Tibial artery (tissue), 4 donors: ENCODE measurements around the gene LTBP2.
A peak's percentile ranks its signal among the peaks of the same experiment; 100 is the strongest.

ENCODE experiments used
- DNase-seq, 2 donors: peaks; one replicate each; pipeline ENCODE4 v3.0.0-alpha.2; 2019
- H3K27ac ChIP-seq, 2 donors: fragments of 200-600 bp; sonication (generic) in 1 of 2; 1 replicate in 1 of 2; 2 replicates in 1 of 2; pipeline ENCODE4 v1.5.1; 2018 to 2019; ENCODE audit warnings: mild to moderate bottlenecking in 1 of 2
- H3K27me3 ChIP-seq, 2 donors: fragments of 200-600 bp; sonication (generic) in 1 of 2; one replicate each; pipeline versions ENCODE4 v1.5.1 to v1.6.0; 2016 to 2019
- H3K36me3 ChIP-seq, 3 donors: fragments of 200-600 bp; sonication (generic) in 2 of 3; one replicate each; pipeline ENCODE4 v1.5.1; 2016 to 2019; ENCODE audit warnings: mild to moderate bottlenecking in 2 of 3
- H3K4me1 ChIP-seq, 4 donors: fragments of 200-600 bp; sonication (generic) in 2 of 4; 1 replicate in 3 of 4; 2 replicates in 1 of 4; pipeline ENCODE4 v1.5.1; 2016 to 2019
- H3K4me3 ChIP-seq, 2 donors: fragments of 200-600 bp; sonication (generic) in 1 of 2; 1 replicate in 1 of 2; 2 replicates in 1 of 2; pipeline ENCODE4 v1.5.1; 2018 to 2019; ENCODE audit warnings: mild to moderate bottlenecking in 2 of 2
- H3K9me3 ChIP-seq, 3 donors: fragments of 200-600 bp; sonication (generic) in 1 of 3; one replicate each; pipeline ENCODE4 v1.5.1; 2016 to 2019
- intact Hi-C: fragments of 100-400 bp; cut with DNase I; formaldehyde crosslinking; loops from one replicate; pipeline ENCODE4 v1.15.0; 2023; ENCODE audit warnings: low total_unique reads
- TF ChIP-seq, protein P1 (sequence below), 2 experiments: fragments of 200-600 bp in 1 of 2; fragments of 450-650 bp in 1 of 2; IDR thresholded peaks; one replicate each; pipeline ENCODE4 v1.5.1; 2017 to 2019; ENCODE audit warnings: antibody characterized with exemption in 2 of 2, mild to moderate bottlenecking in 1 of 2, moderate library complexity in 1 of 2

The LTBP2 gene

DNA sequence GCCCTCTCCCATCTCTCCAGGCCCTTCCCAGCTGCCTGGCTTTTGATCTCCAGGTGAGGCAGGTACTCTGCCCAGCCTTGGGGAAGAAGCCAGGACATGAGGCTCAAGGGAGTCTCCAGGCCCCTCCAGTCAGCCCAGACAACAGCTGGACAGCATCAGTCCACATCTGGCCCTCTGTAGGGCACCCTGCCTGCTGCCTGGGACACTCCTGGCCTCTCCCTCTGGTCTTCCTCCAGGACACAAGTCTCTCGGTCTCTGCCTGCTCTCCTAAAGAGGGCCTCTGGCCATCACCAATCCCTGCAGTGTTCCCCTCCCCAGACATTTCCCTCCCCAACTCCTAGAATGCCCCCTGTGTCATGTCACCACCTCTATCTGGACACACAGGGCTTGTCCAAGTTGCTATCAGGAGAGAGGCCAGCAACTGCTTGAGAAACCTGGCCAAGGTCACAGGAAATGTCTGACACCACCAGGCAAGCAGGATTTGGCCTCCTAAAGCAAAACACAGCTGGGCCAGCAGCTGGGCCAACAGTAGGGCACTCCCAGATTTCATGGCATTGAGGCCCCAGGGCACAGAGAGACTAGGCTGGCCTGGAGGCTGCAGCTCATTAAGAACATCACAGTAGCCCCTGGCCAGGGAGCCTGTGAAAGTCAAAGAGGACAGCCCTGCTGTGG is 29.0 kb downstream of the LTBP2 start:
- Histone ChIP-seq H3K9me3 (no peaks in the 10 kb centered on the region), H3K4me1 (peaks cover 0 to 94% (median 50%) of the 10 kb centered on the region in 4 donors), H3K36me3 (peaks cover 0 to 36% (median 0%) of the 10 kb centered on the region in 3 donors), H3K27ac (peak overlapping the region; percentile 60 to 61), H3K27me3 (no peaks in the 10 kb centered on the region), H3K4me3 (no peak overlapping the region)
- TF ChIP-seq, protein P1, sequence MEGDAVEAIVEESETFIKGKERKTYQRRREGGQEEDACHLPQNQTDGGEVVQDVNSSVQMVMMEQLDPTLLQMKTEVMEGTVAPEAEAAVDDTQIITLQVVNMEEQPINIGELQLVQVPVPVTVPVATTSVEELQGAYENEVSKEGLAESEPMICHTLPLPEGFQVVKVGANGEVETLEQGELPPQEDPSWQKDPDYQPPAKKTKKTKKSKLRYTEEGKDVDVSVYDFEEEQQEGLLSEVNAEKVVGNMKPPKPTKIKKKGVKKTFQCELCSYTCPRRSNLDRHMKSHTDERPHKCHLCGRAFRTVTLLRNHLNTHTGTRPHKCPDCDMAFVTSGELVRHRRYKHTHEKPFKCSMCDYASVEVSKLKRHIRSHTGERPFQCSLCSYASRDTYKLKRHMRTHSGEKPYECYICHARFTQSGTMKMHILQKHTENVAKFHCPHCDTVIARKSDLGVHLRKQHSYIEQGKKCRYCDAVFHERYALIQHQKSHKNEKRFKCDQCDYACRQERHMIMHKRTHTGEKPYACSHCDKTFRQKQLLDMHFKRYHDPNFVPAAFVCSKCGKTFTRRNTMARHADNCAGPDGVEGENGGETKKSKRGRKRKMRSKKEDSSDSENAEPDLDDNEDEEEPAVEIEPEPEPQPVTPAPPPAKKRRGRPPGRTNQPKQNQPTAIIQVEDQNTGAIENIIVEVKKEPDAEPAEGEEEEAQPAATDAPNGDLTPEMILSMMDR (IDR thresholded peaks at IDR 0.05), result no peak
- intact Hi-C loops, result no loop called here
- DNase-seq, result peak; percentile 62 to 85

DNA sequence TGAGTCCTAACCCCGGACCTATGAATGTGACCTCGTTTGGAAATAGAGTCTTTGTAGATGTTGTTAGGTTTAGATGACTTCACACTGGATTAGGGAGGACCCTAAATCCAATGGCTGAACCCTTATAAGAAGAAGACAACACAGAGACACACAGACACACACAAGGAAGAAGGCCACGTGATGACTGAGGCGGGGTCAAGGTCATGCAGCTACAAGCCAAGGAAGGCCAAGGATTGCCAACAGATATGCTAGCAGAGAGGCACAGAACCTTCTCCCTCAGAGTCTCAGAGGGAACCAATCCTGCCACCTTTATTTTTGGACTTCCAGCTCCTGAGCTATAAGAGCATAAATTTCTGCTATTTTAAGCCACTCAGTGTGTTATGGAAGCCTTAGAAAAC is 31.8 kb downstream of the LTBP2 start:
- TF ChIP-seq, protein P1 (IDR thresholded peaks at IDR 0.05), result no peak
- Histone ChIP-seq H3K27me3 (no peaks in the 10 kb centered on the region), H3K9me3 (no peaks in the 10 kb centered on the region), H3K36me3 (peaks cover 0 to 33% (median 0%) of the 10 kb centered on the region in 3 donors), H3K4me3 (no peak overlapping the region), H3K27ac (peak overlapping the region; percentile 70 to 78), H3K4me1 (peaks cover 0 to 95% (median 68%) of the 10 kb centered on the region in 4 donors)
- intact Hi-C loops, result no loop called here
- DNase-seq, result no peak

DNA sequence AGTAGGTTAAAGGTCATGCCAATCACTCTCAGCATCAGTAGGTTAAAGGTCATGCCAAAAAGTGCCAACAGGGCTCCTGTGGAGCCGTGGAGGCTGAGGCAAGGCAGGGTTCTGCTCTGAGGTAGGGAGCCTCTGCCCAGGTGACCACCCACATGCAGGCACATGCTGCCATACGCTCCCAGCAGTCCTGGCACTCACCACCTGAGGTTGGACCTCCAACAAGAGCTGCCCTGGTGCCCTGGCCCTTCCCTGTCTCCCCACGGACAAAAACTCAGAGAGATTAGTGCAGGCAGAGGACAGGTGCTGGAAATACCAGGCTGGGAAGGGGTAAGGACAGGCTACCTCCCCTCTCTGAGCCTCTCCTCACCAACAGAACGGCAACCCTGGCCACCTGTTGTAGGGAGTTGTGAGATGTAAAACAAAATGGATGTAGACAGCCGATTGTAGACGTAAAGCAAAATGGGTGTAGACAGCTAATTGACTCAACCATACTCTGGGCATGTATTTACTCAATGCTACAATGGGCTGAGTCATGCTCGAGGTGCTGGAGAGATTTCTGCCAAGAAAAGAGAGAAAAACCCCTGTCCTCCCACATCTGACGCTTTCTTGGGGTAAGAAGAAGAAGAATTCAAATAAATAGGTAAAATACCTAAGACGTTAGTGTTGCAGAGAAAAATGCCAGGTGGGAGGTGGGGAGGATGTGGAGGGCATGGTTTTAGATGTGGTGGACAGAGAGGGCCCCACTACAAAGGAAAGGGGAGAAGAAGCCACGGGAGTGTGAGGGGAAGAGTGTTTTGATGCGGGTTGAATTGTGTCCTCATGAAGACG is 32.4 kb downstream of the LTBP2 start:
- Histone ChIP-seq H3K9me3 (no peaks in the 10 kb centered on the region), H3K4me1 (peaks cover 0 to 95% (median 71%) of the 10 kb centered on the region in 4 donors), H3K27ac (peak overlapping the region; percentile 70 to 78), H3K4me3 (no peak overlapping the region), H3K36me3 (peaks cover 0 to 33% (median 0%) of the 10 kb centered on the region in 3 donors), H3K27me3 (no peaks in the 10 kb centered on the region)
- DNase-seq, result no peak
- intact Hi-C loops, result no loop called here
- TF ChIP-seq, protein P1 (IDR thresholded peaks at IDR 0.05), result no peak

DNA sequence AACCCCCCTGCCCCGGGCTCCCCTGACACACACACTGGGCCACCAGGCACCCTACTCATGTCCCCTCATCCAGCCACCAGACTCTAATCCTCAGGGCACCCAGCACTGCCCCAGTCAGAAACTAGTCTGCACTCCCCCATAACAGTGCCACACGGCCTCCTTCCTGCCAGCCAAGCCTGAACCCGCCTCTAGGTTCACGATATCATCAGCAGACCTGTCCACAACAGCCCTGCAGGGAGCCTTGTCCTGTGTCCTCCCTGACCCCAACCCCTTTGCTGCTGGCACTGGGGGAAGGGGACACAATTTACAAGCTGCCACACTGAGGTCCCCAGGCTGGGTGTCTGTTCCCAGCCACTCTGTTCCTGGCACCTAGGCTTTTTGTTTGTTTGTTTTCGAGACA is 33.6 kb downstream of the LTBP2 start:
- Histone ChIP-seq H3K36me3 (peaks cover 0 to 22% (median 0%) of the 10 kb centered on the region in 3 donors), H3K4me1 (peaks cover 0 to 95% (median 67%) of the 10 kb centered on the region in 4 donors), H3K27ac (peak overlapping the region; percentile 70 to 78), H3K27me3 (no peaks in the 10 kb centered on the region), H3K4me3 (no peak overlapping the region), H3K9me3 (no peaks in the 10 kb centered on the region)
- DNase-seq, result no peak
- intact Hi-C loops, result no loop called here
- TF ChIP-seq, protein P1 (IDR thresholded peaks at IDR 0.05), result no peak

DNA sequence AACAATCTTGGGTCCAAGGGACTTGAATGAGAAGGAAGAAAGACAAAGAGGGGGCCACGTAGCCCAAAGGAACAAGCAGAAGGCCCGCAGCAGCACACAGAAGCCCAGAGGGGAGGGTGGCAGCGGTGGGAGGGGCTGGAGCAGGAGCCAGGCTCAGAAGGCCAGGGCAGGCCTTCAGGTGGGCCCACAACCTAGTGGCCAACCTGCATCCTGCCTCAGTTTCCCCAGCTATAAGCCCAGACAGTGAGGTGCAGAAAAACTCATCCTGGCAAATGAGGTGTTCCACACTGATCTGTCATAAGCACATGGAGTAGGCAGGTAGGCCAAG is 34.1 kb downstream of the LTBP2 start:
- Histone ChIP-seq H3K36me3 (peaks cover 0 to 20% (median 0%) of the 10 kb centered on the region in 3 donors), H3K9me3 (no peaks in the 10 kb centered on the region), H3K27ac (peak overlapping the region; percentile 70 to 78), H3K4me1 (peaks cover 0 to 95% (median 67%) of the 10 kb centered on the region in 4 donors), H3K4me3 (no peak overlapping the region), H3K27me3 (no peaks in the 10 kb centered on the region)
- intact Hi-C loops, result no loop called here
- TF ChIP-seq, protein P1 (IDR thresholded peaks at IDR 0.05), result no peak
- no peak for DNase-seq
